ENCODE results near the gene GLIS2. TPM values are rescaled to one million over a fixed set of nuclear protein-coding genes. Genes with fewer than 3 reads are reported as not detected.

The GLIS2 gene
- total RNA-seq, 1 donor from 2014 or later: 1.6 TPM

DNA sequence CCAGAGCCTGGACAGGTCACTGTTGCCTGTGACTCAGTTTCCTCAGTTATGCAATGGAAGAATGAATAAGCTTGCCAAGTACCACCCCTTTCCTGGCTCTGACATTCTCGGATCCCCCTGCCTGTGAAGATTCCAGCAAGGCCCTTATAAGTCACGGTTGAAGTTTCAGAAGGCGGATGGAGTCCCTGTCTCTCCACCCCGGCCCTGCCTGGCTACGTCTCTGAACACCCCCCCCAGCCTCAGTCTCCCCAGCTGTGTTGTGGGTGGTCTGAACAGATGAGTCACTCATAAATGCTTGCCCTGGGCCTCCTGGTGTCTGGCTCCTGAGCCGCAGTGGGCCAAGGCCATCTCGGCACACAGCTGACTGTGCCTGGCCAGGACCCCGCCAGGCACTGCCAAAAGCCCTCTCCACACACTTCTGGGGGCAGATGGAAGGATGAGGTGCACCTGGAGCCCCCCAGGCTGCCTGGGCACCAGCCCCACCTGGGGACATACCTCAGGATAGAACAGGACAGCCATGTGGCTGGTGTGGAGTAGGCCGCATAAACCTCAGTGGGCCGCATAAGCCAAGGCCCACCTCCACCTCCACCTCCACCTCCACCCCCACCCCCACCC, 71.2 kb downstream of the GLIS2 start:
- H3K9me3 Mint-ChIP-seq (ENCODE audit: unreplicated experiment): no peaks in the 10 kb centered on the region
- no peak overlapping the region for H3K27ac Mint-ChIP-seq (ENCODE audit: unreplicated experiment)
- peaks cover 16% of the 10 kb centered on the region for H3K27me3 Mint-ChIP-seq (ENCODE audit: unreplicated experiment)
- DNase-seq (ENCODE audit: low spot score): no peak
- H3K36me3 Mint-ChIP-seq (ENCODE audit: low read depth, unreplicated experiment): peaks cover 10% of the 10 kb centered on the region
- no peak overlapping the region for H3K4me3 Mint-ChIP-seq (ENCODE audit: unreplicated experiment)
- H3K4me1 Mint-ChIP-seq (ENCODE audit: unreplicated experiment): peaks cover 7% of the 10 kb centered on the region
- TF ChIP-seq, protein P1, sequence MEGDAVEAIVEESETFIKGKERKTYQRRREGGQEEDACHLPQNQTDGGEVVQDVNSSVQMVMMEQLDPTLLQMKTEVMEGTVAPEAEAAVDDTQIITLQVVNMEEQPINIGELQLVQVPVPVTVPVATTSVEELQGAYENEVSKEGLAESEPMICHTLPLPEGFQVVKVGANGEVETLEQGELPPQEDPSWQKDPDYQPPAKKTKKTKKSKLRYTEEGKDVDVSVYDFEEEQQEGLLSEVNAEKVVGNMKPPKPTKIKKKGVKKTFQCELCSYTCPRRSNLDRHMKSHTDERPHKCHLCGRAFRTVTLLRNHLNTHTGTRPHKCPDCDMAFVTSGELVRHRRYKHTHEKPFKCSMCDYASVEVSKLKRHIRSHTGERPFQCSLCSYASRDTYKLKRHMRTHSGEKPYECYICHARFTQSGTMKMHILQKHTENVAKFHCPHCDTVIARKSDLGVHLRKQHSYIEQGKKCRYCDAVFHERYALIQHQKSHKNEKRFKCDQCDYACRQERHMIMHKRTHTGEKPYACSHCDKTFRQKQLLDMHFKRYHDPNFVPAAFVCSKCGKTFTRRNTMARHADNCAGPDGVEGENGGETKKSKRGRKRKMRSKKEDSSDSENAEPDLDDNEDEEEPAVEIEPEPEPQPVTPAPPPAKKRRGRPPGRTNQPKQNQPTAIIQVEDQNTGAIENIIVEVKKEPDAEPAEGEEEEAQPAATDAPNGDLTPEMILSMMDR (IDR thresholded peaks at IDR 0.05; ENCODE audit: unreplicated experiment): no peak

DNA sequence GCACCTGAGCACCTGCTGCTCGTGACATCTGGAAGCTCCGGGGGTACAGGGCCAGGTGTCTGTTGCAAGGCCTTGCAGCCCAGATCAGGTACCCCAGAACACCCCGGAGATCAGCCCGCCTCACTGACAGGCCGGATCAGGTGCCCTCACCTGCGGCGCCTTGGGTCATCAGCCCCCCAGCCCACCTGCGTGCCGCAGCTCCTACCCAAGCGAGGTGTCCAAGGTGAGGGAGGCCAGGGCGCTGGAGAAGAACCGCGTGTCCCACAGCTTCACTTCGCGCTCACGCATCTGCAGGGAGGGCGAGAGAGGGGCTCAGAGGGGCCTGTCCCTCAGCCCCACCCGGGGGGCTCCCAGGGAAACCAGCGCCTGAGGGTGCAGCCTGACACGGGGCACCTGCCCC, 71.9 kb downstream of the GLIS2 start:
- no peaks in the 10 kb centered on the region for H3K9me3 Mint-ChIP-seq (ENCODE audit: unreplicated experiment)
- no peak overlapping the region for H3K27ac Mint-ChIP-seq (ENCODE audit: unreplicated experiment)
- peaks cover 7% of the 10 kb centered on the region for H3K4me1 Mint-ChIP-seq (ENCODE audit: unreplicated experiment)
- DNase-seq (ENCODE audit: low spot score): no peak
- TF ChIP-seq, protein P1 (IDR thresholded peaks at IDR 0.05; ENCODE audit: unreplicated experiment): no peak
- peaks cover 10% of the 10 kb centered on the region for H3K36me3 Mint-ChIP-seq (ENCODE audit: low read depth, unreplicated experiment)
- H3K4me3 Mint-ChIP-seq (ENCODE audit: unreplicated experiment): no peak overlapping the region
- H3K27me3 Mint-ChIP-seq (ENCODE audit: unreplicated experiment): peaks cover 16% of the 10 kb centered on the region

DNA sequence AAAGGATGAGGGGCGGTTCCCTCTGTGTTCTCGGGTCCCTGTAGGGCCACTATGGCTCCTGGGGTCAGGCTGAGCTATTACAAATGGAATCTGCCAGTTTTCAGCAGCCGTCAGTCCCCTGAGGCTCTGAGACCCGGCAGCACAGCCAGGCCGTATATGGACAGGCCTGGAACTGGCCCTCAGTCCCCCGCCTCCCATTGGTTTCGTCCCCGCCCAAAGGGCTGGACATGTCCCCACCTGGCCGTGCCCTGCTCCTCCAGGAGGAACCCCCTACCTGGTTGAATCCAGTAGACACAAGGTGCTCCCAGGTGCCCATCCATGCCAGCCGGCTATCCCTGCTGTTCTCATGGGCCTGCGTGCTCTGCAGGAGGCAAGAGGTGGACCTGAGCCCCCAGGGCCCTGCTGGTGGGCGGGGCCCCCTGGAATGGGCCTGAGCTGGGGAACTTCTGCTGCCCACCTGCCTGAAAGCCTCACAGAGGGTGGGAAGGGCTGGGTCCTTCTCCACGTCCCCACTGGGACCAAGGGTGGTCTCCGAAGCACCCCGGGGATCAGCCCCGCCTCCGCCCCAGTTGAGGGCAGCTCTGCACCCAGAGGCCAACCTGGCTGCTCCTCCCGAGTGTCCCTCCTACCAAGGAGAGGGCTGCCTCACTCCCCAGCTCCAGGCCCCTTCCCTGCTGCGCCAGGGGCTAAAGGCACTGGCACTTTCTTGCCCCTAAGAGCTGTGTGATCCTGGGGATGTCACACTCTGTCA, 72.6 kb downstream of the GLIS2 start:
- Mint-ChIP-seq H3K36me3 (ENCODE audit: low read depth, unreplicated experiment) (peaks cover 6% of the 10 kb centered on the region), H3K27ac (ENCODE audit: unreplicated experiment) (no peak overlapping the region), H3K4me1 (ENCODE audit: unreplicated experiment) (peaks cover 7% of the 10 kb centered on the region), H3K27me3 (ENCODE audit: unreplicated experiment) (peaks cover 16% of the 10 kb centered on the region), H3K4me3 (ENCODE audit: unreplicated experiment) (no peak overlapping the region), H3K9me3 (ENCODE audit: unreplicated experiment) (no peaks in the 10 kb centered on the region)
- TF ChIP-seq, protein P1 (IDR thresholded peaks at IDR 0.05; ENCODE audit: unreplicated experiment): no peak
- DNase-seq (ENCODE audit: low spot score): no peak

Other genes starting within 250 kb of the GLIS2 start
- gene ADCY9, start 199.6 kb upstream of the GLIS2 start, total RNA-seq (ENCODE audit: unreplicated experiment): 3.3 TPM
- gene SRL, start 74.0 kb upstream of the GLIS2 start, total RNA-seq (ENCODE audit: unreplicated experiment): 0.26 TPM
- 6.2 TPM for gene TFAP4, start 43.0 kb upstream of the GLIS2 start, total RNA-seq (ENCODE audit: unreplicated experiment)
- 29.5 TPM for gene PAM16, start 35.3 kb downstream of the GLIS2 start, total RNA-seq (ENCODE audit: unreplicated experiment)
- 0.67 TPM for gene VASN, start 55.8 kb downstream of the GLIS2 start, total RNA-seq (ENCODE audit: unreplicated experiment)
- 103 TPM for gene CORO7, start 100.5 kb downstream of the GLIS2 start, total RNA-seq (ENCODE audit: unreplicated experiment)
- 32.0 TPM for gene DNAJA3, start 109.8 kb downstream of the GLIS2 start, total RNA-seq (ENCODE audit: unreplicated experiment)
- 35.3 TPM for gene NMRAL1, start 158.6 kb downstream of the GLIS2 start, total RNA-seq (ENCODE audit: unreplicated experiment)
- 225 TPM for gene HMOX2, start 160.3 kb downstream of the GLIS2 start, total RNA-seq (ENCODE audit: unreplicated experiment)
- gene CDIP1, start 222.7 kb downstream of the GLIS2 start, total RNA-seq (ENCODE audit: unreplicated experiment): 25.6 TPM
- 0.54 TPM for gene C16orf96, start 240.3 kb downstream of the GLIS2 start, total RNA-seq (ENCODE audit: unreplicated experiment)